Measurements from ENCODE around the gene KCNK5.

KCNK5 gene

DNA sequence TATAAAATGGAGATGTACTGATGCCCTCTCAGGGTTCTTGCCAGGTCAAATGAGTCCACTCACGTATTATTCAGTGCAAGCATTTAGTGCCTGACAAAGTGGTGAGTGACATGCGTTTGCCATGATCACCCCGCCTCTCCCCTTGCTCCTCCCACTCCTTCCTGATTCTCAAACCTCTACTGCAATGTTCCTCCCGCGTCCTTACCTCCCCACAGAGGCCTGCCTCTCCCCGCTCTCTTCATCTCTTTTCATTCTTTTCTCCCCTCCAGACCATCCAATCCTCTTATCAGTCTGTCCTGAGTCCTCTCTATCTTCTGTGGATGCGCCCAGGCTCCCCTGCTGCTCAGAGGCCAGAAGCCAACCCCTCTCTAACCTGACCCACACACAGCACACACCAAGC, 40.7 kb downstream of the KCNK5 start:
- Histone ChIP-seq H4K20me1 (ENCODE audit: low read depth, low read length) (no peaks in the 10 kb centered on the region), H3K4me2 (ENCODE audit: low read depth, low read length, poor library complexity, severe bottlenecking) (no peak overlapping the region), H3K9ac (ENCODE audit: low read length) (no peak overlapping the region), H3K27ac (ENCODE audit: low read depth, low read length) (no peak overlapping the region), H3K9me2 (replicated peaks; ENCODE audit: insufficient read depth, low read length) (no peaks in the 10 kb centered on the region), H3K27me3 (ENCODE audit: low read length) (no peaks in the 10 kb centered on the region), H3K36me3 (ENCODE audit: low read length) (no peaks in the 10 kb centered on the region), H2AFZ (ENCODE audit: low read depth, low read length, severe bottlenecking) (no peak overlapping the region), H3K79me2 (ENCODE audit: insufficient read depth, low read length) (no peaks in the 10 kb centered on the region), H3F3A (ENCODE audit: insufficient read depth) (no peaks in the 10 kb centered on the region), H3K4me3 (ENCODE audit: insufficient read depth, low read length, poor library complexity, severe bottlenecking) (no peak overlapping the region), H3K9me3 (ENCODE audit: insufficient read depth, low read length) (no peaks in the 10 kb centered on the region)
- no peak for TF ChIP-seq EZH2phosphoT487 (conservative IDR thresholded peaks at IDR 0.05; ENCODE audit: low read length)
- TF ChIP-seq, protein P1, sequence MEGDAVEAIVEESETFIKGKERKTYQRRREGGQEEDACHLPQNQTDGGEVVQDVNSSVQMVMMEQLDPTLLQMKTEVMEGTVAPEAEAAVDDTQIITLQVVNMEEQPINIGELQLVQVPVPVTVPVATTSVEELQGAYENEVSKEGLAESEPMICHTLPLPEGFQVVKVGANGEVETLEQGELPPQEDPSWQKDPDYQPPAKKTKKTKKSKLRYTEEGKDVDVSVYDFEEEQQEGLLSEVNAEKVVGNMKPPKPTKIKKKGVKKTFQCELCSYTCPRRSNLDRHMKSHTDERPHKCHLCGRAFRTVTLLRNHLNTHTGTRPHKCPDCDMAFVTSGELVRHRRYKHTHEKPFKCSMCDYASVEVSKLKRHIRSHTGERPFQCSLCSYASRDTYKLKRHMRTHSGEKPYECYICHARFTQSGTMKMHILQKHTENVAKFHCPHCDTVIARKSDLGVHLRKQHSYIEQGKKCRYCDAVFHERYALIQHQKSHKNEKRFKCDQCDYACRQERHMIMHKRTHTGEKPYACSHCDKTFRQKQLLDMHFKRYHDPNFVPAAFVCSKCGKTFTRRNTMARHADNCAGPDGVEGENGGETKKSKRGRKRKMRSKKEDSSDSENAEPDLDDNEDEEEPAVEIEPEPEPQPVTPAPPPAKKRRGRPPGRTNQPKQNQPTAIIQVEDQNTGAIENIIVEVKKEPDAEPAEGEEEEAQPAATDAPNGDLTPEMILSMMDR (IDR thresholded peaks at IDR 0.05; ENCODE audit: insufficient read depth, low read length, poor library complexity, severe bottlenecking) = no peak

DNA sequence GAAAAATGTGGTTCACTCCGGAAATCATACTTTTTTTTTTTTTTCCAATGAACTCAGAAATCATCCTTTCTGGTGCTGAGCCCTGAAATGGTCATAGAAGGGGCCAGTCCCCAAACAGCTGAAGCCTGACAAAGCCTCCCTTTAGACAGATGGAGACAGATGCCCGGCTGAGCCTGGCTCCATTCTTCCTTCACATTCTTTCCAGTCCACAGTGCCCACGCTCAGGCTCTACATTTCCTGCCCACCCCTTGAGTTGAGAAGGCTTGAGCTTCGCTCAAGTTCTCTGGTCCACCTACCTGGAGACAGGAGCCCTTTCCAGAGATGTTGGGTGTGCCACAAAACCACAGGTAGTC, 41.2 kb downstream of the KCNK5 start:
- Histone ChIP-seq H3K79me2 (ENCODE audit: insufficient read depth, low read length) (no peaks in the 10 kb centered on the region), H3F3A (ENCODE audit: insufficient read depth) (no peaks in the 10 kb centered on the region), H3K27me3 (ENCODE audit: low read length) (no peaks in the 10 kb centered on the region), H3K9ac (ENCODE audit: low read length) (no peak overlapping the region), H3K4me2 (ENCODE audit: low read depth, low read length, poor library complexity, severe bottlenecking) (no peak overlapping the region), H3K27ac (ENCODE audit: low read depth, low read length) (no peak overlapping the region), H4K20me1 (ENCODE audit: low read depth, low read length) (no peaks in the 10 kb centered on the region), H2AFZ (ENCODE audit: low read depth, low read length, severe bottlenecking) (no peak overlapping the region), H3K36me3 (ENCODE audit: low read length) (no peaks in the 10 kb centered on the region), H3K4me3 (ENCODE audit: insufficient read depth, low read length, poor library complexity, severe bottlenecking) (no peak overlapping the region), H3K9me2 (replicated peaks; ENCODE audit: insufficient read depth, low read length) (no peaks in the 10 kb centered on the region), H3K9me3 (ENCODE audit: insufficient read depth, low read length) (no peaks in the 10 kb centered on the region)
- TF ChIP-seq, protein P1 (IDR thresholded peaks at IDR 0.05; ENCODE audit: insufficient read depth, low read length, poor library complexity, severe bottlenecking) = no peak
- no peak for TF ChIP-seq EZH2phosphoT487 (conservative IDR thresholded peaks at IDR 0.05; ENCODE audit: low read length)

DNA sequence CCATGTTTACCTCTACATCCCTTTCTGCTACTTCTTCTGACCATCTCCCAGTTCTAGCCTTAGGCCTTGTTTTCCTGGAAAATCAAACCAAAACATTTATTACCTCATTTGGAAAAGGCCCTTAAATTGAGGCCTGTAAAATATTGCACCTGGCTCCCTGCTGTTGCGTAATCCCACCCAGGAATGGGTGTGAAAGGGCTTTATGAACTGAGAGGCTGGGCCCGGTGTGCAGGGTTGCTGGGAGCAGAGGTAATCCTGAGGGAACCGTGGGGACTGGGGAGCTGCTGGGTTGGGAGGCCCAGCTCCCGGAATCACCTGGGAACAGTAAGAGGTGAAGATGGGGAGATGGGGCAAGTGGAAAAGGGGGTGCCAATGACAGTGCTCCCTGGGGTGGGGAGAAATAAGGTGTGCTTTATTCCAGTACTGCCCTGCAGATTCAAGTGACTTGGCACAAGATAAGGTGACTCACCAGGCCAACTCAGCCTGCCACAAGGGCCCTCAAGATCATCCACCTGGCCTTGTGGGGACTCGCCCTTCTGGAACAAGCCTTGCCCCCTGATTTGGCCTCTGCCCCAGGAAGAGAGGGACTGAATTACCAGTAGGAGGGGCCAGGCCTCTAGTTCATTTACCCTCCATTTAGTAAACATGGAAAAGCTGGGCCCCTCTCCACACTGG, 44.2 kb downstream of the KCNK5 start:
- H4K20me1 ChIP-seq (ENCODE audit: low read depth, low read length) = no peaks in the 10 kb centered on the region
- H3K9me2 ChIP-seq (replicated peaks; ENCODE audit: insufficient read depth, low read length) = no peaks in the 10 kb centered on the region
- H3K4me2 ChIP-seq (ENCODE audit: low read depth, low read length, poor library complexity, severe bottlenecking) = no peak overlapping the region
- H3K27ac ChIP-seq (ENCODE audit: low read depth, low read length) = no peak overlapping the region
- H2AFZ ChIP-seq (ENCODE audit: low read depth, low read length, severe bottlenecking) = no peak overlapping the region
- H3F3A ChIP-seq (ENCODE audit: insufficient read depth) = no peaks in the 10 kb centered on the region
- no peak overlapping the region for H3K9ac ChIP-seq (ENCODE audit: low read length)
- no peaks in the 10 kb centered on the region for H3K27me3 ChIP-seq (ENCODE audit: low read length)
- H3K4me3 ChIP-seq (ENCODE audit: insufficient read depth, low read length, poor library complexity, severe bottlenecking) = no peak overlapping the region
- TF ChIP-seq, protein P1 (IDR thresholded peaks at IDR 0.05; ENCODE audit: insufficient read depth, low read length, poor library complexity, severe bottlenecking) = no peak
- no peak for TF ChIP-seq EZH2phosphoT487 (conservative IDR thresholded peaks at IDR 0.05; ENCODE audit: low read length)
- H3K9me3 ChIP-seq (ENCODE audit: insufficient read depth, low read length) = no peaks in the 10 kb centered on the region
- no peaks in the 10 kb centered on the region for H3K79me2 ChIP-seq (ENCODE audit: insufficient read depth, low read length)
- H3K36me3 ChIP-seq (ENCODE audit: low read length) = no peaks in the 10 kb centered on the region
